Glutamatergic neuron (in vitro differentiated cells): ENCODE data around the gene SIRT7. TPM values are rescaled to one million over a fixed set of nuclear protein-coding genes. Genes with fewer than 3 reads are reported as not detected.

Experiments
- DNase-seq: peaks from one replicate; pipeline ENCODE4 v3.0.0; 2022
- H3K27ac Mint-ChIP-seq: one replicate; pipeline ENCODE4 v1.8.0; 2020; ENCODE audit warnings: mild to moderate bottlenecking, mixed read lengths, inconsistent platforms; ENCODE audit not compliant: unreplicated experiment
- H3K27me3 Mint-ChIP-seq: one replicate; pipeline ENCODE4 v1.8.0; 2020; ENCODE audit warnings: mild to moderate bottlenecking, moderate library complexity, mixed read lengths, inconsistent platforms; ENCODE audit not compliant: unreplicated experiment
- H3K36me3 Mint-ChIP-seq: one replicate; pipeline ENCODE4 v1.8.0; 2020; ENCODE audit warnings: mild to moderate bottlenecking, mixed read lengths, inconsistent platforms; ENCODE audit not compliant: unreplicated experiment
- H3K4me1 Mint-ChIP-seq: one replicate; pipeline ENCODE4 v1.8.0; 2020; ENCODE audit warnings: mild to moderate bottlenecking, low read depth, mixed read lengths, inconsistent platforms; ENCODE audit not compliant: unreplicated experiment
- H3K4me3 Mint-ChIP-seq: one replicate; pipeline ENCODE4 v1.8.0; 2020; ENCODE audit warnings: mild to moderate bottlenecking, mixed read lengths, inconsistent platforms; ENCODE audit not compliant: unreplicated experiment
- H3K9me3 Mint-ChIP-seq: one replicate; pipeline ENCODE4 v1.8.0; 2020; ENCODE audit warnings: mild to moderate bottlenecking, moderate library complexity, mixed read lengths, inconsistent platforms; ENCODE audit not compliant: unreplicated experiment
- CTCF ChIP-seq: fragments of 200-600 bp; sonication (generic); IDR thresholded peaks from one replicate; pipeline ENCODE4 v1.5.0; 2021; ENCODE audit not compliant: partially characterized antibody, unreplicated experiment
- total RNA-seq: library from RNA; stranded (reverse); fragmentation: NEBNext Ultra II Directional; extraction: Animal tissue kit (Norgen Biotek cat#: 25700); gene quantifications from one replicate; pipeline ENCODE4 v1.2.1, GENCODE V29; 2021; ENCODE audit not compliant: unreplicated experiment

SIRT7 gene
- total RNA-seq, 1 donor from 2014 or later: 38.7 TPM

GRCh38 chr17:81944858-81945257 lies 26.9 kb upstream of the SIRT7 start:
- peaks cover 1% of the 10 kb centered on the region for H3K27me3 Mint-ChIP-seq
- H3K27ac Mint-ChIP-seq: no peak overlapping the region
- no peaks in the 10 kb centered on the region for H3K36me3 Mint-ChIP-seq
- peaks cover 6% of the 10 kb centered on the region for H3K4me1 Mint-ChIP-seq
- peaks cover 2% of the 10 kb centered on the region for H3K9me3 Mint-ChIP-seq
- DNase-seq: no peak
- no peak overlapping the region for H3K4me3 Mint-ChIP-seq
- TF ChIP-seq CTCF: no peak

- H3K36me3 Mint-ChIP-seq: no peaks in the 10 kb centered on the region
- peak overlapping the region; percentile 78 for H3K27ac Mint-ChIP-seq
- peaks cover 6% of the 10 kb centered on the region for H3K27me3 Mint-ChIP-seq
- no peak for TF ChIP-seq CTCF
- peak overlapping the region; percentile 38 for H3K4me3 Mint-ChIP-seq
- H3K4me1 Mint-ChIP-seq: peaks cover 16% of the 10 kb centered on the region
- no peak for DNase-seq
- H3K9me3 Mint-ChIP-seq: peaks cover 6% of the 10 kb centered on the region
Observed at GRCh38 chr17:81942167-81942553, 24.2 kb upstream of the SIRT7 start.

- Mint-ChIP-seq H3K4me3 (peak overlapping the region; percentile 25), H3K27me3 (peaks cover 6% of the 10 kb centered on the region), H3K4me1 (peaks cover 15% of the 10 kb centered on the region), H3K27ac (peak overlapping the region; percentile 78), H3K36me3 (no peaks in the 10 kb centered on the region), H3K9me3 (peaks cover 6% of the 10 kb centered on the region)
- TF ChIP-seq CTCF: no peak
- DNase-seq: peak; percentile 71
Observed at GRCh38 chr17:81941484-81942166, 23.6 kb upstream of the SIRT7 start.

- no peak for DNase-seq
- TF ChIP-seq CTCF: no peak
- peaks cover 6% of the 10 kb centered on the region for H3K9me3 Mint-ChIP-seq
- peak overlapping the region; percentile 28 for H3K27ac Mint-ChIP-seq
- H3K27me3 Mint-ChIP-seq: peaks cover 6% of the 10 kb centered on the region
- peaks cover 15% of the 10 kb centered on the region for H3K4me1 Mint-ChIP-seq
- peak overlapping the region; percentile 34 for H3K4me3 Mint-ChIP-seq
- no peaks in the 10 kb centered on the region for H3K36me3 Mint-ChIP-seq
Observed at GRCh38 chr17:81940538-81941483, 22.8 kb upstream of the SIRT7 start.
